Measurements from ENCODE around the gene KLHL29.

KLHL29 gene

GRCh38 chr2:23666241-23666979 lies 281.4 kb downstream of the KLHL29 start:
- no peak for DNase-seq

GRCh38 chr2:23666980-23667357 lies 282.0 kb downstream of the KLHL29 start:
- DNase-seq, result no peak

- DNase-seq, result no peak
These were observed 283.9 kb downstream of the KLHL29 start for GRCh38 chr2:23668756-23669304.

- no peak for DNase-seq
These were observed 284.6 kb downstream of the KLHL29 start for GRCh38 chr2:23669413-23670244.

- DNase-seq, result no peak
These were observed 285.2 kb downstream of the KLHL29 start for GRCh38 chr2:23670245-23670592.

- no peak for DNase-seq
These were observed 288.1 kb downstream of the KLHL29 start for GRCh38 chr2:23673082-23673481.

- no peak for DNase-seq
These were observed 289.1 kb downstream of the KLHL29 start for GRCh38 chr2:23673830-23674679.

- DNase-seq, result no peak
These were observed 290.5 kb downstream of the KLHL29 start for GRCh38 chr2:23675506-23675905.

GRCh38 chr2:23677836-23678235 lies 292.9 kb downstream of the KLHL29 start:
- DNase-seq, result no peak

GRCh38 chr2:23679044-23679443 lies 294.1 kb downstream of the KLHL29 start:
- no peak for DNase-seq

- no peak for DNase-seq
These were observed 296.0 kb downstream of the KLHL29 start for GRCh38 chr2:23680951-23681350.

GRCh38 chr2:23681356-23682140 lies 296.6 kb downstream of the KLHL29 start:
- no peak for DNase-seq

- no peak for DNase-seq
These were observed 297.5 kb downstream of the KLHL29 start for GRCh38 chr2:23682481-23682880.

GRCh38 chr2:23683001-23683400 lies 298.0 kb downstream of the KLHL29 start:
- DNase-seq, result no peak

GRCh38 chr2:23684395-23685176 lies 299.6 kb downstream of the KLHL29 start:
- DNase-seq, result no peak

GRCh38 chr2:23685181-23685580 lies 300.2 kb downstream of the KLHL29 start:
- no peak for DNase-seq

GRCh38 chr2:23685706-23686105 lies 300.7 kb downstream of the KLHL29 start:
- DNase-seq, result no peak

GRCh38 chr2:23686405-23687029 lies 301.5 kb downstream of the KLHL29 start:
- no peak for DNase-seq

- no peak for DNase-seq
These were observed 302.2 kb downstream of the KLHL29 start for GRCh38 chr2:23687214-23687613.

GRCh38 chr2:23687713-23688112 lies 302.7 kb downstream of the KLHL29 start:
- DNase-seq, result no peak
